HepG2 (cell line): ENCODE data around the gene CLHC1. TPM values are rescaled to one million over a fixed set of nuclear protein-coding genes. Genes with fewer than 3 reads are reported as not detected.

Source experiments
- ATAD3A ChIP-seq: sonication (generic); formaldehyde crosslinking; IDR thresholded peaks from 2 replicates; pipeline ENCODE4 v1.4.0; 2020; ENCODE audit warnings: missing genetic modification reagents
- EP300 ChIP-seq, 3 experiments: sonication (generic) in 1 of 3; formaldehyde crosslinking in 1 of 3; IDR thresholded peaks; 2 replicates each; pipeline versions ENCODE4 v1.5.1 to v1.6.1; 2011 to 2020; ENCODE audit warnings: low read depth in 2 of 3, low read length in 2 of 3, borderline replicate concordance in 1 of 3, improper control_type of control experiment in 1 of 3, mild to moderate bottlenecking in 1 of 3, missing genetic modification reagents in 1 of 3, moderate library complexity in 1 of 3
- FOXA1 ChIP-seq, 2 experiments: fragments of 450-650 bp in 1 of 2; sonication (generic) in 1 of 2; formaldehyde crosslinking in 1 of 2; IDR thresholded peaks; 2 replicates each; pipeline versions ENCODE4 v1.4.0 to v1.6.1; 2016 to 2020; ENCODE audit warnings: missing genetic modification reagents in 1 of 2
- FOXO1 ChIP-seq: sonication (generic); formaldehyde crosslinking; IDR thresholded peaks from 2 replicates; pipeline ENCODE4 v1.4.0; 2020; ENCODE audit warnings: missing genetic modification reagents
- FOXP1 ChIP-seq, 2 experiments: fragments of 450-650 bp in 1 of 2; IDR thresholded peaks; 2 replicates each; pipeline ENCODE4 v1.6.1; 2017 to 2018; ENCODE audit warnings: antibody characterized with exemption in 1 of 2
- GTF2F1 ChIP-seq: fragments of 150-350 bp; IDR thresholded peaks from 2 replicates; pipeline ENCODE4 v1.6.1; 2014; ENCODE audit warnings: low read length
- HDAC2 ChIP-seq: sonication (generic); formaldehyde crosslinking; IDR thresholded peaks from 2 replicates; pipeline ENCODE4 v1.4.0; 2020; ENCODE audit warnings: missing genetic modification reagents
- HOXA7 ChIP-seq: sonication (generic); formaldehyde crosslinking; IDR thresholded peaks from 2 replicates; pipeline ENCODE4 v1.8.1; 2022; ENCODE audit warnings: mild to moderate bottlenecking, missing genetic modification reagents, moderate library complexity
- IRX3 ChIP-seq: sonication (generic); formaldehyde crosslinking; IDR thresholded peaks from 2 replicates; pipeline ENCODE4 v1.8.1; 2023; ENCODE audit warnings: mild to moderate bottlenecking, low read depth, missing genetic modification reagents, borderline replicate concordance
- MAX ChIP-seq: IDR thresholded peaks from 2 replicates; pipeline ENCODE4 v1.6.1; 2012; ENCODE audit warnings: inconsistent platforms
- PRDM15 ChIP-seq: sonication (generic); formaldehyde crosslinking; IDR thresholded peaks from 2 replicates; pipeline ENCODE4 v1.4.0; 2020; ENCODE audit warnings: missing genetic modification reagents
- RARA ChIP-seq: IDR thresholded peaks from 2 replicates; pipeline ENCODE4 v1.6.1; 2016; ENCODE audit warnings: missing genetic modification reagents, missing compliant biosample characterization
- RXRB ChIP-seq: IDR thresholded peaks from 2 replicates; pipeline ENCODE4 v1.6.1; 2016; ENCODE audit warnings: borderline replicate concordance, missing genetic modification reagents, missing compliant biosample characterization
- SMAD9 ChIP-seq: sonication (generic); formaldehyde crosslinking; IDR thresholded peaks from 2 replicates; pipeline ENCODE4 v1.5.1; 2020; ENCODE audit warnings: mild to moderate bottlenecking, missing genetic modification reagents
- SP4 ChIP-seq: sonication (generic); formaldehyde crosslinking; IDR thresholded peaks from 2 replicates; pipeline ENCODE4 v1.8.1; 2023; ENCODE audit warnings: mild to moderate bottlenecking, missing genetic modification reagents
- TEAD3 ChIP-seq: optimal IDR thresholded peaks from 2 replicates; pipeline ENCODE3; 2016; ENCODE audit warnings: borderline replicate concordance
- ZBTB20 ChIP-seq: sonication (generic); formaldehyde crosslinking; IDR thresholded peaks from 2 replicates; pipeline ENCODE4 v1.8.1; 2023; ENCODE audit warnings: missing genetic modification reagents, low read depth, mild to moderate bottlenecking, borderline replicate concordance
- ZBTB39 ChIP-seq: sonication (generic); formaldehyde crosslinking; IDR thresholded peaks from 2 replicates; pipeline ENCODE4 v1.5.0; 2020; ENCODE audit warnings: missing genetic modification reagents
- ZFYVE20 ChIP-seq: sonication (generic); formaldehyde crosslinking; IDR thresholded peaks from 2 replicates; pipeline ENCODE4 v1.8.0; 2023; ENCODE audit warnings: low read depth, mild to moderate bottlenecking, moderate library complexity, missing genetic modification reagents, borderline replicate concordance
- ZNF136 ChIP-seq: sonication (generic); formaldehyde crosslinking; IDR thresholded peaks from 2 replicates; pipeline ENCODE4 v1.8.1; 2022; ENCODE audit warnings: low read depth, mild to moderate bottlenecking, moderate library complexity, missing genetic modification reagents
- ZNF329 ChIP-seq: sonication (generic); formaldehyde crosslinking; IDR thresholded peaks from 2 replicates; pipeline ENCODE4 v1.9.0; 2021; ENCODE audit warnings: low read depth, mild to moderate bottlenecking, missing genetic modification reagents
- ZNF598 ChIP-seq: sonication (generic); formaldehyde crosslinking; IDR thresholded peaks from 2 replicates; pipeline ENCODE4 v1.5.1; 2020; ENCODE audit warnings: mild to moderate bottlenecking, missing genetic modification reagents, borderline replicate concordance
- ZNF605 ChIP-seq: sonication (generic); formaldehyde crosslinking; IDR thresholded peaks from 2 replicates; pipeline ENCODE4 v1.8.0; 2022; ENCODE audit warnings: mild to moderate bottlenecking, missing genetic modification reagents
- ZSCAN9 ChIP-seq: IDR thresholded peaks from 2 replicates; pipeline ENCODE4 v1.6.1; 2016; ENCODE audit warnings: borderline replicate concordance
- polyA plus RNA-seq, 8 experiments: library from polyadenylated mRNA; depleted of rRNA in 3 of 8; stranded (reverse) in 7 of 8; unstranded in 1 of 8; fragments of >200 nt; fragmentation: Illumina TruSeq in 4 of 8; extraction: Trizol in 4 of 8; gene quantifications; 2 replicates each; pipeline versions ENCODE4 v1.2.1 to v1.2.3, GENCODE V29; 2011 to 2016; ENCODE audit warnings: low read depth in 4 of 8, missing spikeins in 1 of 8, mixed read lengths in 1 of 8; ENCODE audit not compliant: insufficient read depth in 1 of 8
- total RNA-seq, 5 experiments: library from RNA; depleted of rRNA; stranded (reverse); fragments of >200 nt; fragmentation: Illumina TruSeq; extraction: Trizol; gene quantifications; 2 replicates each; pipeline ENCODE4 v1.2.3, GENCODE V29; 2016; ENCODE audit warnings: low read depth in 1 of 5

The CLHC1 gene
- total and polyA plus RNA-seq, 2 of the 13 experiments (the other 11 are each of a cell fraction or from before 2014, with no cell fraction given), result 9.8 to 12.6 TPM

GRCh38 chr2:55232084-55232862 is at the start of gene CLHC1, which contains the start of gene RPS27A (continued):
- TF ChIP-seq RXRB (CRISPR knock-in tag) (peak; percentile 55), ZNF136 (CRISPR knock-in tag) (peak; percentile 58; the same call in 1 of the 2 replicates), GTF2F1 (peak; percentile 87; the same call in 1 of the 2 replicates), ATAD3A (CRISPR knock-in tag) (no peak), ZNF605 (CRISPR knock-in tag) (peak; percentile 96), HDAC2 (0 out of 2 replicates have a peak, but pooled peaks have one; percentile 49), FOXA1 (IDR thresholded peaks at IDR 0.05) (no peak), FOXA1 (CRISPR knock-in tag; IDR thresholded peaks at IDR 0.05) (0 out of 2 replicates have a peak, but pooled peaks have one; percentile 0), EP300 (IDR thresholded peaks at IDR 0.05; ENCODE audit: low read depth in 2 of 2, low read length in 2 of 2) (0 out of 4 replicates have a peak, but pooled peaks of 1 of the 2 experiments have one; percentile 28), EP300 (CRISPR knock-in tag; IDR thresholded peaks at IDR 0.05; ENCODE audit: borderline replicate concordance) (no peak; the same call in 1 of the 2 replicates), RARA (CRISPR knock-in tag) (no peak; the same call in 1 of the 2 replicates), ZSCAN9 (CRISPR knock-in tag) (peak; percentile 68; the same call in 1 of the 2 replicates), PRDM15 (CRISPR knock-in tag) (peak; percentile 62), HOXA7 (CRISPR knock-in tag) (no peak), FOXO1 (CRISPR knock-in tag) (peak; percentile 55), ZNF598 (CRISPR knock-in tag) (no peak), SP4 (CRISPR knock-in tag) (peak; percentile 85), FOXP1 (IDR thresholded peaks at IDR 0.05) (no peak), FOXP1 (CRISPR knock-in tag; IDR thresholded peaks at IDR 0.05) (no peak), ZBTB39 (CRISPR knock-in tag) (no peak), ZFYVE20 (CRISPR knock-in tag) (no peak), TEAD3 (CRISPR knock-in tag) (peak; percentile 4), ZBTB20 (CRISPR knock-in tag) (no peak), MAX (peak; percentile 80), IRX3 (CRISPR knock-in tag) (peak; percentile 52; the same call in 1 of the 2 replicates), ZNF329 (CRISPR knock-in tag) (peak; percentile 64), SMAD9 (CRISPR knock-in tag) (peak; percentile 83; the same call in 1 of the 2 replicates)
